ENCODE measurements around the gene NAXE. TPM values are rescaled to one million over a fixed set of nuclear protein-coding genes. Genes with fewer than 3 reads are reported as not detected.
A peak's percentile ranks its signal among the peaks of the same experiment; 100 is the strongest.

The NAXE gene
- total and polyA plus RNA-seq, 9 donors, result 43.5 to 85.4 (median 65.4) TPM

GRCh38 chr1:156624814-156625435 is 33.3 kb downstream of the NAXE start:
- Histone ChIP-seq H3K4me3 (peak overlapping the region; percentile 31), H3K27me3 (no peaks in the 10 kb centered on the region), H3K9me3 (no peaks in the 10 kb centered on the region), H3K36me3 (no peaks in the 10 kb centered on the region), H3K4me1 (ENCODE audit: insufficient read depth) (peaks cover 12% of the 10 kb centered on the region), H3K27ac (peak overlapping the region in 1 of 2 donors; percentile 9)
- no peak for TF ChIP-seq POLR2A (IDR thresholded peaks at IDR 0.05)
- TF ChIP-seq EP300 (IDR thresholded peaks at IDR 0.05), result no peak
- TF ChIP-seq CTCF (IDR thresholded peaks at IDR 0.05), result no peak
- 1% methylated on average over 44 to 55 of the region's 55 CpGs for WGBS, 3 donors
- DNase-seq, result no peak
- intact Hi-C loops (cut with DNase I), result no loop called here

GRCh38 chr1:156625436-156626078 is 34.0 kb downstream of the NAXE start:
- Histone ChIP-seq H3K9me3 (no peaks in the 10 kb centered on the region), H3K36me3 (no peaks in the 10 kb centered on the region), H3K27me3 (no peaks in the 10 kb centered on the region), H3K4me1 (ENCODE audit: insufficient read depth) (peaks cover 12% of the 10 kb centered on the region), H3K27ac (peak overlapping the region in 1 of 2 donors; percentile 9), H3K4me3 (peak overlapping the region; percentile 31)
- DNase-seq, result peak; percentile 22 to 74 (median 57)
- intact Hi-C loops (cut with DNase I), result loop anchor here in 2 of 4 donors (2.0 kb wide), 1 partner anchor 31 kb away; no protein-coding TSS in a partner anchor
- WGBS, 3 donors, result 0 to 2% (median 1%) methylated on average over 31 to 45 of the region's 45 CpGs
- TF ChIP-seq CTCF (IDR thresholded peaks at IDR 0.05) (peak in 2 of 3 donors; percentile 61 to 62), POLR2A (IDR thresholded peaks at IDR 0.05) (no peak)

- Histone ChIP-seq H3K27me3 (no peaks in the 10 kb centered on the region), H3K9me3 (no peaks in the 10 kb centered on the region), H3K4me1 (ENCODE audit: insufficient read depth) (peaks cover 12% of the 10 kb centered on the region), H3K4me3 (no peak overlapping the region), H3K27ac (no peak overlapping the region), H3K36me3 (no peaks in the 10 kb centered on the region)
- intact Hi-C loops (cut with DNase I), result loop anchor here in 2 of 4 donors (2.0 kb wide), 1 partner anchor 31 kb away; no protein-coding TSS in a partner anchor
- DNase-seq, result no peak
- TF ChIP-seq EP300 (IDR thresholded peaks at IDR 0.05), result no peak
- 37 to 44% (median 39%) methylated on average over 4 of the region's 4 CpGs for WGBS, 3 donors
Measured at GRCh38 chr1:156626079-156626438, 34.5 kb downstream of the NAXE start.

- Histone ChIP-seq H3K9me3 (no peaks in the 10 kb centered on the region), H3K4me1 (ENCODE audit: insufficient read depth) (peaks cover 12% of the 10 kb centered on the region), H3K27me3 (no peaks in the 10 kb centered on the region), H3K27ac (no peak overlapping the region), H3K4me3 (no peak overlapping the region), H3K36me3 (no peaks in the 10 kb centered on the region)
- DNase-seq, result no peak
- WGBS, 3 donors, result 59 to 67% (median 66%) methylated on average over 2 of the region's 2 CpGs
- intact Hi-C loops (cut with DNase I), result loop anchor here in 2 of 4 donors (2.0 kb wide), 1 partner anchor 29 kb away; no protein-coding TSS in a partner anchor
- TF ChIP-seq EP300 (IDR thresholded peaks at IDR 0.05) (no peak), POLR2A (IDR thresholded peaks at IDR 0.05) (no peak), CTCF (IDR thresholded peaks at IDR 0.05) (no peak)
Measured at GRCh38 chr1:156627313-156627880, 35.8 kb downstream of the NAXE start.
